H9 (cell line): ENCODE data around the gene C16orf78. TPM values are rescaled to one million over a fixed set of nuclear protein-coding genes. Genes with fewer than 3 reads are reported as not detected.

Source experiments
- DNase-seq: peaks from one replicate; pipeline ENCODE4 v3.0.0-alpha.2; 2017
- H2AFZ ChIP-seq: one replicate; pipeline ENCODE4 v1.6.1; 2013; ENCODE audit warnings: mild to moderate bottlenecking, low read length, control low read depth, moderate library complexity
- H2AK5ac ChIP-seq: 2 replicates; pipeline ENCODE4 v1.6.1; 2013; ENCODE audit warnings: low read length, control low read depth, mixed read lengths; ENCODE audit not compliant: insufficient read length
- H2BK120ac ChIP-seq: one replicate; pipeline ENCODE4 v1.6.1; 2013; ENCODE audit warnings: low read depth, mild to moderate bottlenecking, low read length, control low read depth, inconsistent platforms; ENCODE audit not compliant: poor library complexity, severe bottlenecking
- H2BK12ac ChIP-seq: 2 replicates; pipeline ENCODE4 v1.6.1; 2013; ENCODE audit warnings: low read length, control low read depth, mixed read lengths, low read depth; ENCODE audit not compliant: insufficient read length
- H2BK15ac ChIP-seq: 2 replicates; pipeline ENCODE4 v1.6.1; 2013; ENCODE audit warnings: low read depth, low read length, control low read depth
- H2BK20ac ChIP-seq: one replicate; pipeline ENCODE4 v1.6.1; 2013; ENCODE audit warnings: low read depth, mild to moderate bottlenecking, low read length, control low read depth, inconsistent platforms; ENCODE audit not compliant: poor library complexity, severe bottlenecking
- H2BK5ac ChIP-seq: 2 replicates; pipeline ENCODE4 v1.6.1; 2013; ENCODE audit warnings: low read length, control low read depth, mixed read lengths; ENCODE audit not compliant: insufficient read length
- H3K14ac ChIP-seq: 2 replicates; pipeline ENCODE4 v1.6.1; 2013; ENCODE audit warnings: low read length, control low read depth; ENCODE audit not compliant: insufficient read depth
- H3K18ac ChIP-seq: 2 replicates; pipeline ENCODE4 v1.6.1; 2013; ENCODE audit warnings: low read depth, mild to moderate bottlenecking, mixed read lengths, low read length, control low read depth; ENCODE audit not compliant: insufficient read length
- H3K23ac ChIP-seq: 2 replicates; pipeline ENCODE4 v1.6.1; 2013; ENCODE audit warnings: low read length, control low read depth, mixed read lengths, low read depth; ENCODE audit not compliant: insufficient read length
- H3K23me2 ChIP-seq: 2 replicates; pipeline ENCODE4 v1.6.1; 2013; ENCODE audit warnings: low read depth, mild to moderate bottlenecking, mixed read lengths, low read length, control low read depth; ENCODE audit not compliant: insufficient read length, poor library complexity, severe bottlenecking
- H3K27ac ChIP-seq: 2 replicates; pipeline ENCODE4 v1.5.1; 2013; ENCODE audit warnings: low read length, control low read depth, mixed read lengths, low read depth; ENCODE audit not compliant: insufficient read length
- H3K27me3 ChIP-seq: 2 replicates; pipeline ENCODE4 v1.6.1; 2013; ENCODE audit warnings: low read length, control low read depth, inconsistent platforms; ENCODE audit not compliant: insufficient read depth
- H3K4ac ChIP-seq: 2 replicates; pipeline ENCODE4 v1.6.1; 2013; ENCODE audit warnings: low read depth, mild to moderate bottlenecking, control low read depth, inconsistent platforms, low read length, moderate library complexity
- H3K4me1 ChIP-seq: 2 replicates; pipeline ENCODE4 v1.6.1; 2013; ENCODE audit warnings: low read length, control low read depth, inconsistent platforms; ENCODE audit not compliant: insufficient read depth
- H3K4me2 ChIP-seq: 2 replicates; pipeline ENCODE4 v1.6.1; 2013; ENCODE audit warnings: low read length, control low read depth, mixed read lengths; ENCODE audit not compliant: insufficient read length, insufficient read depth
- H3K56ac ChIP-seq: 2 replicates; pipeline ENCODE4 v1.6.1; 2013; ENCODE audit warnings: low read depth, mild to moderate bottlenecking, mixed read lengths, low read length, control low read depth; ENCODE audit not compliant: insufficient read length
- H3K79me1 ChIP-seq: 2 replicates; pipeline ENCODE4 v1.6.1; 2013; ENCODE audit warnings: low read depth, mild to moderate bottlenecking, moderate library complexity, low read length, control low read depth, inconsistent platforms; ENCODE audit not compliant: insufficient read depth, poor library complexity, severe bottlenecking
- H3K79me2 ChIP-seq: 2 replicates; pipeline ENCODE4 v1.6.1; 2013; ENCODE audit warnings: low read length, control low read depth, inconsistent platforms; ENCODE audit not compliant: insufficient read depth
- H3K9ac ChIP-seq: 2 replicates; pipeline ENCODE4 v1.6.1; 2013; ENCODE audit warnings: low read length, control low read depth, mixed read lengths; ENCODE audit not compliant: insufficient read length; ENCODE audit errors: extremely low read depth
- H3K9me3 ChIP-seq: one replicate; pipeline ENCODE4 v1.6.1; 2013; ENCODE audit warnings: low read depth, low read length, inconsistent platforms; ENCODE audit not compliant: control insufficient read depth
- H3T11ph ChIP-seq: one replicate; pipeline ENCODE4 v1.6.1; 2013; ENCODE audit warnings: mild to moderate bottlenecking, low read length, control low read depth, inconsistent platforms
- H4K20me1 ChIP-seq: one replicate; pipeline ENCODE4 v1.6.1; 2013; ENCODE audit not compliant: control insufficient read depth, insufficient read length, insufficient read depth
- H4K5ac ChIP-seq: 2 replicates; pipeline ENCODE4 v1.6.1; 2013; ENCODE audit warnings: low read depth, mild to moderate bottlenecking, mixed read lengths, low read length, control low read depth; ENCODE audit not compliant: insufficient read length
- H4K8ac ChIP-seq: replicated peaks from 2 replicates; pipeline ENCODE4 v1.6.1; 2013; ENCODE audit warnings: low read length, control low read depth, mixed read lengths, low read depth; ENCODE audit not compliant: insufficient read length
- H4K91ac ChIP-seq: 2 replicates; pipeline ENCODE4 v1.6.1; 2013; ENCODE audit warnings: low read depth, mild to moderate bottlenecking, moderate library complexity, mixed read lengths, low read length, control low read depth; ENCODE audit not compliant: insufficient read length
- H3K27ac Mint-ChIP-seq, 3 experiments: 2 replicates in 2 of 3; 3 replicates in 1 of 3; pipeline ENCODE4 v1.8.0; 2020 to 2021; ENCODE audit warnings: mixed read lengths in 3 of 3, mild to moderate bottlenecking in 1 of 3, moderate library complexity in 1 of 3
- H3K27me3 Mint-ChIP-seq: 2 replicates; pipeline ENCODE4 v1.8.0; 2021; ENCODE audit warnings: low read depth, mild to moderate bottlenecking, moderate library complexity, mixed read lengths
- H3K36me3 Mint-ChIP-seq, 3 experiments: 2 replicates in 2 of 3; 3 replicates in 1 of 3; pipeline ENCODE4 v1.8.0; 2020 to 2021; ENCODE audit warnings: low read depth in 3 of 3, mixed read lengths in 3 of 3; ENCODE audit not compliant: insufficient read depth in 1 of 3
- H3K4me1 Mint-ChIP-seq, 2 experiments: 2 replicates each; pipeline ENCODE4 v1.8.0; 2020; ENCODE audit warnings: mixed read lengths in 2 of 2
- H3K4me3 Mint-ChIP-seq, 2 experiments: 2 replicates in 1 of 2; 3 replicates in 1 of 2; pipeline ENCODE4 v1.8.0; 2020 to 2021; ENCODE audit warnings: mild to moderate bottlenecking in 2 of 2, mixed read lengths in 2 of 2, moderate library complexity in 1 of 2
- H3K9me3 Mint-ChIP-seq, 2 experiments: 2 replicates in 1 of 2; 3 replicates in 1 of 2; pipeline ENCODE4 v1.8.0; 2020; ENCODE audit warnings: mild to moderate bottlenecking in 2 of 2, mixed read lengths in 2 of 2, moderate library complexity in 1 of 2
- WGBS: extraction: QIAGEN DNeasy Blood & Tissue Kit; methylation state at CpG from one replicate; pipeline ENCODE4 v1.1.7; 2013; ENCODE audit warnings: missing lambda C conversion rate, low lambda C conversion rate, mixed read lengths; ENCODE audit not compliant: insufficient read length; ENCODE audit errors: extremely low coverage; 5-methylcytosine and 5-hydroxymethylcytosine counted together
- total RNA-seq: library from RNA; stranded (reverse); gene quantifications from 2 replicates; pipeline ENCODE4 v1.2.1, GENCODE V29; 2021
- TF ChIP-seq, protein P1 (sequence below): fragments of 200-600 bp; sonication (generic); conservative IDR thresholded peaks from 3 replicates; pipeline ENCODE4 v1.8.0; 2021; ENCODE audit warnings: antibody characterized with exemption, mild to moderate bottlenecking

Gene C16orf78
- total RNA-seq, 1 experiment from 2014 or later = not detected

DNA sequence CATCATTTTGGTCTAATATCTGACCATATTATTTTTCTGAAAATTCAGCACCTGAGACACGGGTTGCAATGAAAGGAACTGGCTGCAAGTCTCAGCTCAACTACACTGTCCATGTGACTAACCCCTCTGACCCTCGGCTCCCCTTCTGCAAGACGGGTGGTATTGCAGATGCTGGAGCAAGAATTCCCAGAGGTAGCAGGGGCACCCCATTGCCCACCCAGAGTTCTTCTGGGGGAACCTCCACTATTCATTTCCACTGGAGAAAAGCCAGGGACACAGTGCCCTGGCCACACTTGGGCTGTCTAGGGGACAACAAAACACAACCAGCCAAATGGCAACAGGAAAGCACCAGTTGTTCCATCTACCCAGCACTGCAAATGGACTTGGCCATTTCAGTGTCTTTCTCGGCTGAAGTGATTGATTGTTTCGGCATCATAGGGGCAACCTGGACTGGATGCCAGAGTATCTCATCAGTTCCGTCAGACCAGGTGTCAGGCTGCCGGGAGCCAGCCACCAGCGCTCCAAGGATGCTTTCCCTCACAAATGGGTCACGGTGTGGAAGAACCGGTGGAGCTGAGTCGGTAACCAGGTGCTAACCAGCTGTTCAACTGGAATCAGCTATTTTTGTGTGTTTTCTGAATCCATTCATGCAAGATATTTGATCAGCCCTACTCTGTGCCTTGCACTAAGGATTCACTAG, 58.1 kb downstream of the C16orf78 start:
- no peak overlapping the region for H3K9ac ChIP-seq
- no peak overlapping the region for H3K4ac ChIP-seq
- Mint-ChIP-seq H3K4me3 (no peak overlapping the region), H3K27ac (no peak overlapping the region; a peak in 1 of 7 replicates), H3K9me3 (peaks cover 6 to 11% of the 10 kb centered on the region in 2 experiments; a peak in 4 of 5 replicates), H3K4me1 (no peaks in the 10 kb centered on the region), H3K36me3 (peaks cover 0 to 5% (median 0%) of the 10 kb centered on the region in 3 experiments; a peak in 3 of 7 replicates), H3K27me3 (peaks cover 24% of the 10 kb centered on the region)
- no peak overlapping the region for H3K18ac ChIP-seq
- H4K8ac ChIP-seq = no peak overlapping the region
- no peaks in the 10 kb centered on the region for H3K27me3 ChIP-seq
- H3K14ac ChIP-seq = no peak overlapping the region
- no peaks in the 10 kb centered on the region for H3K23me2 ChIP-seq
- H2AK5ac ChIP-seq = no peak overlapping the region
- no peak overlapping the region for H4K5ac ChIP-seq
- TF ChIP-seq, protein P1, sequence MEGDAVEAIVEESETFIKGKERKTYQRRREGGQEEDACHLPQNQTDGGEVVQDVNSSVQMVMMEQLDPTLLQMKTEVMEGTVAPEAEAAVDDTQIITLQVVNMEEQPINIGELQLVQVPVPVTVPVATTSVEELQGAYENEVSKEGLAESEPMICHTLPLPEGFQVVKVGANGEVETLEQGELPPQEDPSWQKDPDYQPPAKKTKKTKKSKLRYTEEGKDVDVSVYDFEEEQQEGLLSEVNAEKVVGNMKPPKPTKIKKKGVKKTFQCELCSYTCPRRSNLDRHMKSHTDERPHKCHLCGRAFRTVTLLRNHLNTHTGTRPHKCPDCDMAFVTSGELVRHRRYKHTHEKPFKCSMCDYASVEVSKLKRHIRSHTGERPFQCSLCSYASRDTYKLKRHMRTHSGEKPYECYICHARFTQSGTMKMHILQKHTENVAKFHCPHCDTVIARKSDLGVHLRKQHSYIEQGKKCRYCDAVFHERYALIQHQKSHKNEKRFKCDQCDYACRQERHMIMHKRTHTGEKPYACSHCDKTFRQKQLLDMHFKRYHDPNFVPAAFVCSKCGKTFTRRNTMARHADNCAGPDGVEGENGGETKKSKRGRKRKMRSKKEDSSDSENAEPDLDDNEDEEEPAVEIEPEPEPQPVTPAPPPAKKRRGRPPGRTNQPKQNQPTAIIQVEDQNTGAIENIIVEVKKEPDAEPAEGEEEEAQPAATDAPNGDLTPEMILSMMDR = peak; percentile 19; the same call in 1 of the 3 replicates
- no peak overlapping the region for H4K91ac ChIP-seq
- no CpG with 5 or more reads among the region's 11 CpGs for WGBS
- no peak overlapping the region for H2BK15ac ChIP-seq
- H3K79me2 ChIP-seq = no peaks in the 10 kb centered on the region
- H2BK12ac ChIP-seq = no peak overlapping the region
- H3K4me1 ChIP-seq = no peaks in the 10 kb centered on the region
- no peak overlapping the region for H3K4me2 ChIP-seq
- H2BK120ac ChIP-seq = no peak overlapping the region
- no peak overlapping the region for H3T11ph ChIP-seq
- H3K27ac ChIP-seq = no peak overlapping the region
- H3K23ac ChIP-seq = no peak overlapping the region
- H3K9me3 ChIP-seq = no peaks in the 10 kb centered on the region
- no peak for DNase-seq
- H3K79me1 ChIP-seq = no peaks in the 10 kb centered on the region
- no peak overlapping the region for H2AFZ ChIP-seq
- no peak overlapping the region for H3K56ac ChIP-seq
- no peaks in the 10 kb centered on the region for H4K20me1 ChIP-seq
- no peak overlapping the region for H2BK5ac ChIP-seq
- no peak overlapping the region for H2BK20ac ChIP-seq
